RWPE1 (cell line): ENCODE data around the gene SIMC1.

ENCODE experiments used
- CTCF ChIA-PET: fragments of 350-600 bp; sonication (Branson Sonifier 250); formaldehyde crosslinking; extraction: SDS; loops from one replicate; lab custom pipeline; 2021; lab: Yijun Ruan, JAX
- POLR2A ChIA-PET: fragments of 400-600 bp; formaldehyde crosslinking; extraction: SDS; loops from one replicate; lab custom pipeline; 2020; ENCODE audit warnings: antibody characterized with exemption; ENCODE audit not compliant: low non-redundant PET; lab: Yijun Ruan, JAX
- DNase-seq: peaks from one replicate; pipeline ENCODE4 v3.0.0; 2012; ENCODE audit warnings: low spot score
- H3K27ac ChIP-seq: fragments of 450-650 bp; 2 replicates; pipeline ENCODE4 v1.5.1; 2017
- TF ChIP-seq, protein P1 (sequence below): fragments of 450-650 bp; conservative IDR thresholded peaks from 2 replicates; pipeline ENCODE4 v1.5.1; 2017; ENCODE audit warnings: low read depth, mild to moderate bottlenecking

SIMC1 gene

GRCh38 chr5:176389135-176390123 lies 151.2 kb downstream of the SIMC1 start:
- TF ChIP-seq, protein P1, sequence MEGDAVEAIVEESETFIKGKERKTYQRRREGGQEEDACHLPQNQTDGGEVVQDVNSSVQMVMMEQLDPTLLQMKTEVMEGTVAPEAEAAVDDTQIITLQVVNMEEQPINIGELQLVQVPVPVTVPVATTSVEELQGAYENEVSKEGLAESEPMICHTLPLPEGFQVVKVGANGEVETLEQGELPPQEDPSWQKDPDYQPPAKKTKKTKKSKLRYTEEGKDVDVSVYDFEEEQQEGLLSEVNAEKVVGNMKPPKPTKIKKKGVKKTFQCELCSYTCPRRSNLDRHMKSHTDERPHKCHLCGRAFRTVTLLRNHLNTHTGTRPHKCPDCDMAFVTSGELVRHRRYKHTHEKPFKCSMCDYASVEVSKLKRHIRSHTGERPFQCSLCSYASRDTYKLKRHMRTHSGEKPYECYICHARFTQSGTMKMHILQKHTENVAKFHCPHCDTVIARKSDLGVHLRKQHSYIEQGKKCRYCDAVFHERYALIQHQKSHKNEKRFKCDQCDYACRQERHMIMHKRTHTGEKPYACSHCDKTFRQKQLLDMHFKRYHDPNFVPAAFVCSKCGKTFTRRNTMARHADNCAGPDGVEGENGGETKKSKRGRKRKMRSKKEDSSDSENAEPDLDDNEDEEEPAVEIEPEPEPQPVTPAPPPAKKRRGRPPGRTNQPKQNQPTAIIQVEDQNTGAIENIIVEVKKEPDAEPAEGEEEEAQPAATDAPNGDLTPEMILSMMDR: no peak
- H3K27ac ChIP-seq: peak overlapping the region; percentile 99
- ChIA-PET POLR2A (interaction anchor here (0.6 to 1.8 kb wide), 3 partner anchors 11 to 100 kb away, joined by 3 to 7 read pairs (median 4); no protein-coding TSS in a partner anchor), CTCF (interaction anchor here (0.7 to 1.1 kb wide), 3 partner anchors 21 to 58 kb away, joined by 3 read pairs; partner anchors contain the start of gene CLTB)
- no peak for DNase-seq

GRCh38 chr5:176391479-176391878 lies 153.3 kb downstream of the SIMC1 start:
- DNase-seq: no peak
- peak overlapping the region; percentile 99 for H3K27ac ChIP-seq
- TF ChIP-seq, protein P1: no peak
- ChIA-PET POLR2A (no interaction called here), CTCF (interaction anchor here (0.6 to 1.1 kb wide), 4 partner anchors 21 to 630 kb away, joined by 3 read pairs; partner anchors contain the start of gene KIAA1191)

DNA sequence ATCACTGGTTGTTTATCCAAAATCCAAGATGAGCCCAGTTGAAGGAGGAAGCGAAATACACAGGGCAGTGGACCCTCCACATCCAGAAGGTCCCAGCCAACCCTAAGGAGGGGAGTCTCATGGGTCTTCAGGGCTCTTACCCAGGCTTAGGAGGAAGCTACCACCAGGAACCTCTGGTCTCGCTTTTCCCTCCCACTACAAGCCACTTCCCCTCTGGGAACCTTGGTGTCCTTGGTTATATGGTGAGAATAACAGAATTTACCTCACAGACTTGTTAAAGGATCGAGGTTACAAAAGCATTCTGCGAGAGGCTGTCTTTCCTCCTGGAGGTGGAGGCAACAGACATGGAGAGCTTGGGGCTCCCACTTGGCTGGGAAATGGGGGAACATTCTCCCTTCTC lies 153.8 kb downstream of the SIMC1 start:
- peak overlapping the region; percentile 99 for H3K27ac ChIP-seq
- CTCF ChIA-PET: interaction anchor here (0.6 to 1.1 kb wide), 4 partner anchors 22 to 631 kb away, joined by 3 read pairs; partner anchors contain the start of gene KIAA1191
- POLR2A ChIA-PET: no interaction called here
- DNase-seq: no peak
- TF ChIP-seq, protein P1: no peak

GRCh38 chr5:176392526-176392925 lies 154.3 kb downstream of the SIMC1 start:
- peak overlapping the region; percentile 99 for H3K27ac ChIP-seq
- TF ChIP-seq, protein P1: no peak
- POLR2A ChIA-PET: no interaction called here
- no peak for DNase-seq
- CTCF ChIA-PET: interaction anchor here (0.5 to 1.1 kb wide), 2 partner anchors 28 to 31 kb away, joined by 3 to 4 read pairs; partner anchors contain the start of gene KIAA1191

- H3K27ac ChIP-seq: peak overlapping the region; percentile 99
- POLR2A ChIA-PET: no interaction called here
- CTCF ChIA-PET: interaction anchor here (1.6 kb wide), 1 partner anchor 22 kb away, joined by 6 read pairs; the partner anchor contains the start of gene CLTB
- no peak for DNase-seq
- TF ChIP-seq, protein P1: no peak
These were observed 155.9 kb downstream of the SIMC1 start for GRCh38 chr5:176394096-176394495.
